Measurements from ENCODE around the gene NUFIP2.

GRCh38 chr17:29256735-29257466 lies 37.0 kb downstream of the NUFIP2 start:
- TF ChIP-seq CTCF (IDR thresholded peaks at IDR 0.05): no peak
- no peak for TF ChIP-seq POLR2AphosphoS5 (IDR thresholded peaks at IDR 0.05)
- TF ChIP-seq EP300 (IDR thresholded peaks at IDR 0.05): no peak
- TF ChIP-seq POLR2A (IDR thresholded peaks at IDR 0.05): no peak

All from upper lobe of left lung (tissue), 4 donors.